HCT116 (cell line): ENCODE data around the gene ADA. TPM values are rescaled to one million over a fixed set of nuclear protein-coding genes. Genes with fewer than 3 reads are reported as not detected.

Source experiments
- ATAC-seq: fragments of 200-7000 bp; cut with Tn5 transposase; 2 replicates; pipeline ENCODE4 v1.9.1; 2020; ENCODE audit warnings: mild to moderate bottlenecking, moderate library complexity
- BruUV-seq: library from RNA; stranded (reverse); fragments of 400-500 nt; replicated peaks from 2 replicates; lab custom pipeline; 2021; lab: Mats Ljungman, UMichigan
- CTCF ChIA-PET: fragments of 300-600 bp; sonication (Branson Sonifier 250); formaldehyde crosslinking; loops from one replicate; lab custom pipeline; 2021; ENCODE audit warnings: antibody characterized with exemption; lab: Charles Lee
- POLR2A ChIA-PET: fragments of 300-600, 350-600 bp; sonication (Branson Sonifier 250); formaldehyde crosslinking; loops from one replicate; lab custom pipeline; 2021; ENCODE audit warnings: antibody characterized with exemption; lab: Charles Lee
- RAD21 ChIA-PET, 2 experiments: fragments of 300-600 bp; sonication (Branson Sonifier 250); formaldehyde crosslinking; loops; one replicate each; lab custom pipeline; 2023; ENCODE audit warnings: low total read pairs in 2 of 2; ENCODE audit not compliant: uncharacterized antibody in 2 of 2, unreplicated experiment in 2 of 2, low non-redundant PET in 1 of 2; lab: Charles Lee
- DNase-seq: peaks from one replicate; pipeline ENCODE4 v3.0.0-alpha.2; 2010; ENCODE audit warnings: low read depth, low spot score
- H2AFZ ChIP-seq: fragments of 200-600 bp; shearing (Covaris generic), sonication (generic); 2 replicates; pipeline ENCODE4 v1.6.1; 2017; ENCODE audit warnings: low read depth, mixed run types, mixed read lengths, antibody characterized with exemption, low read length; ENCODE audit not compliant: poor library complexity, severe bottlenecking
- H3K27ac ChIP-seq: 2 replicates; pipeline ENCODE4 v1.5.1; 2012; ENCODE audit warnings: low read depth, low read length
- H3K27me3 ChIP-seq: fragments of 200-600 bp; sonication (generic); 2 replicates; pipeline ENCODE4 v1.6.1; 2016; ENCODE audit warnings: mixed run types, low read length, mixed read lengths; ENCODE audit not compliant: insufficient read depth
- H3K36me3 ChIP-seq, 2 experiments: fragments of 200-500 bp in 1 of 2; fragments of 200-600 bp in 1 of 2; sonication (Bioruptor generic) in 1 of 2; sonication (generic) in 1 of 2; 2 replicates each; pipeline versions ENCODE4 v1.5.1 to v1.6.1; 2014 to 2016; ENCODE audit warnings: low read length in 2 of 2, inconsistent platforms in 1 of 2, mixed read lengths in 1 of 2, mixed run types in 1 of 2; ENCODE audit not compliant: insufficient read depth in 2 of 2, control insufficient read depth in 1 of 2
- H3K4me1 ChIP-seq, 2 experiments: fragments of 200-600 bp in 1 of 2; sonication (generic) in 1 of 2; 2 replicates each; pipeline versions ENCODE4 v1.5.1 to v1.6.1; 2012 to 2017; ENCODE audit warnings: low read length in 2 of 2, inconsistent platforms in 1 of 2, mild to moderate bottlenecking in 1 of 2, mixed read lengths in 1 of 2, mixed run types in 1 of 2, moderate library complexity in 1 of 2; ENCODE audit not compliant: insufficient read depth in 2 of 2, control insufficient read depth in 1 of 2
- H3K4me2 ChIP-seq: fragments of 200-600 bp; sonication (generic); 2 replicates; pipeline ENCODE4 v1.6.1; 2017; ENCODE audit warnings: mixed run types, low read length, mixed read lengths
- H3K4me3 ChIP-seq, 2 experiments: fragments of 200-600 bp in 1 of 2; sonication (generic) in 1 of 2; replicated peaks in 1 of 2; 2 replicates each; pipeline ENCODE4 v1.5.1; 2011 to 2016; ENCODE audit warnings: low read length in 2 of 2, control low read depth in 1 of 2, low read depth in 1 of 2, mild to moderate bottlenecking in 1 of 2, mixed read lengths in 1 of 2, mixed run types in 1 of 2
- H3K79me2 ChIP-seq: fragments of 200-600 bp; sonication (generic); 2 replicates; pipeline ENCODE4 v1.6.1; 2017; ENCODE audit warnings: mild to moderate bottlenecking, mixed run types, low read length, moderate library complexity, mixed read lengths; ENCODE audit not compliant: insufficient read depth
- H3K9ac ChIP-seq: fragments of 200-600 bp; sonication (generic); 2 replicates; pipeline ENCODE4 v1.6.1; 2016; ENCODE audit warnings: low read length, mixed read lengths
- H3K9me2 ChIP-seq: fragments of 200-600 bp; sonication (generic), shearing (Covaris generic); 2 replicates; pipeline ENCODE4 v1.6.1; 2017; ENCODE audit warnings: mixed run types, mild to moderate bottlenecking, moderate library complexity; ENCODE audit not compliant: insufficient read depth
- H3K9me3 ChIP-seq, 2 experiments: fragments of 200-500 bp in 1 of 2; fragments of 200-600 bp in 1 of 2; sonication (Bioruptor generic) in 1 of 2; sonication (generic) in 1 of 2; 2 replicates each; pipeline ENCODE4 v1.6.1; 2014 to 2017; ENCODE audit warnings: low read length in 2 of 2, mixed read lengths in 2 of 2, inconsistent platforms in 1 of 2, low read depth in 1 of 2, mild to moderate bottlenecking in 1 of 2, mixed run types in 1 of 2, moderate library complexity in 1 of 2; ENCODE audit not compliant: control insufficient read depth in 1 of 2, insufficient read depth in 1 of 2
- H4K20me1 ChIP-seq: fragments of 200-600 bp; sonication (generic), shearing (Covaris generic); 2 replicates; pipeline ENCODE4 v1.6.1; 2017; ENCODE audit warnings: mixed run types, mild to moderate bottlenecking, moderate library complexity; ENCODE audit not compliant: insufficient read depth
- EGR1 ChIP-seq: IDR thresholded peaks from 2 replicates; pipeline ENCODE4 v1.6.1; 2012; ENCODE audit warnings: low read depth
- ELF1 ChIP-seq: IDR thresholded peaks from 2 replicates; pipeline ENCODE4 v1.6.1; 2012; ENCODE audit warnings: low read depth, borderline replicate concordance
- EZH2phosphoT487 ChIP-seq: fragments of 200-600 bp; IDR thresholded peaks from 2 replicates; pipeline ENCODE4 v1.6.1; 2018; ENCODE audit warnings: antibody characterized with exemption, borderline replicate concordance
- RAD21 ChIP-seq: IDR thresholded peaks from 2 replicates; pipeline ENCODE4 v1.6.1; 2012; ENCODE audit warnings: low read depth, mild to moderate bottlenecking
- REST ChIP-seq: IDR thresholded peaks from 2 replicates; pipeline ENCODE4 v1.6.1; 2012; ENCODE audit warnings: low read depth
- SIN3A ChIP-seq: IDR thresholded peaks from 2 replicates; pipeline ENCODE4 v1.6.1; 2012; ENCODE audit warnings: low read depth
- SRF ChIP-seq: IDR thresholded peaks from 2 replicates; pipeline ENCODE4 v1.6.1; 2012; ENCODE audit warnings: low read depth
- YY1 ChIP-seq: IDR thresholded peaks from 2 replicates; pipeline ENCODE4 v1.6.1; 2011; ENCODE audit warnings: low read length, low read depth, moderate library complexity, mild to moderate bottlenecking; ENCODE audit not compliant: insufficient replicate concordance; ENCODE audit errors: extremely low read depth
- ZFX ChIP-seq: fragments of 450-650 bp; IDR thresholded peaks from 2 replicates; pipeline ENCODE4 v1.6.1; 2017
- ZNF274 ChIP-seq: fragments of 200-500 bp; sonication (Bioruptor generic); IDR thresholded peaks from 2 replicates; pipeline ENCODE4 v1.6.1; 2014; ENCODE audit warnings: mild to moderate bottlenecking, low read depth, low read length, inconsistent platforms
- intact Hi-C: fragments of 100-400 bp; cut with micrococcal nuclease; formaldehyde crosslinking; loops from 2 replicates; pipeline ENCODE4 v1.10.0; 2022
- total RNA-seq: library from RNA; stranded (reverse); gene quantifications from one replicate; pipeline ENCODE4 v1.2.1, GENCODE V29; 2021; ENCODE audit not compliant: unreplicated experiment
- TF ChIP-seq, protein P1 (sequence below): IDR thresholded peaks from 2 replicates; pipeline ENCODE4 v1.6.1; 2012
- TF ChIP-seq, protein P2 (sequence below): IDR thresholded peaks from 2 replicates; pipeline ENCODE4 v1.6.1; 2012
- TF ChIP-seq, protein P3 (sequence below), 3 experiments: fragments of 200-600 bp in 1 of 3; sonication (generic) in 1 of 3; IDR thresholded peaks in 2 of 3; conservative IDR thresholded peaks in 1 of 3; 2 replicates each; pipeline ENCODE4 v1.5.1; 2012 to 2017; ENCODE audit warnings: low read depth in 2 of 3, low read length in 2 of 3, antibody characterized with exemption in 1 of 3, borderline replicate concordance in 1 of 3, control low read depth in 1 of 3, mild to moderate bottlenecking in 1 of 3, mixed read lengths in 1 of 3, mixed run types in 1 of 3, moderate library complexity in 1 of 3; ENCODE audit not compliant: insufficient read depth in 1 of 3

Gene ADA
- total RNA-seq, 1 experiment from 2014 or later, result 25.9 TPM

- ChIA-PET POLR2A (interaction anchor here (2.3 kb wide), 1 partner anchor 39 kb away, joined by 10 read pairs; no protein-coding TSS in a partner anchor), CTCF (interaction anchor here (1.5 to 1.9 kb wide), 2 partner anchors 8 to 41 kb away, joined by 6 to 18 read pairs; no protein-coding TSS in a partner anchor), RAD21 (no interaction called here)
- H3K4me1 ChIP-seq, result peaks cover 18 to 19% of the 10 kb centered on the region in 2 experiments
- H3K4me3 ChIP-seq, result no peak overlapping the region
- no TSS peak for BruUV-seq
- H3K9ac ChIP-seq, result no peak overlapping the region
- H3K27me3 ChIP-seq, result 0 out of 2 replicates have a peak, but pooled peaks cover 4% of the 10 kb centered on the region
- H3K36me3 ChIP-seq, result no peaks in the 10 kb centered on the region
- H3K79me2 ChIP-seq, result no peaks in the 10 kb centered on the region
- H4K20me1 ChIP-seq, result no peaks in the 10 kb centered on the region
- no peak for ATAC-seq
- no peak for TF ChIP-seq YY1
- TF ChIP-seq EZH2phosphoT487, result no peak
- TF ChIP-seq, protein P1, sequence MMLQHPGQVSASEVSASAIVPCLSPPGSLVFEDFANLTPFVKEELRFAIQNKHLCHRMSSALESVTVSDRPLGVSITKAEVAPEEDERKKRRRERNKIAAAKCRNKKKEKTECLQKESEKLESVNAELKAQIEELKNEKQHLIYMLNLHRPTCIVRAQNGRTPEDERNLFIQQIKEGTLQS, result no peak
- TF ChIP-seq SRF, result no peak
- no peak for TF ChIP-seq ZFX
- TF ChIP-seq RAD21, result no peak
- no peak for TF ChIP-seq EGR1
- TF ChIP-seq, protein P2, sequence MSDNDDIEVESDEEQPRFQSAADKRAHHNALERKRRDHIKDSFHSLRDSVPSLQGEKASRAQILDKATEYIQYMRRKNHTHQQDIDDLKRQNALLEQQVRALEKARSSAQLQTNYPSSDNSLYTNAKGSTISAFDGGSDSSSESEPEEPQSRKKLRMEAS, result no peak
- H3K9me3 ChIP-seq, result peaks cover 0 to 5% of the 10 kb centered on the region in 2 experiments; a peak in 1 of 4 replicates
- H3K9me2 ChIP-seq, result no peaks in the 10 kb centered on the region
- no peak overlapping the region for H2AFZ ChIP-seq
- DNase-seq, result no peak
- H3K4me2 ChIP-seq, result no peak overlapping the region
- no peak overlapping the region for H3K27ac ChIP-seq
- intact Hi-C loops, result no loop called here
These were observed 39.4 kb upstream of the ADA start for GRCh38 chr20:44690781-44691423.

- intact Hi-C loops, result no loop called here
- Histone ChIP-seq H3K36me3 (no peaks in the 10 kb centered on the region), H3K9me2 (no peaks in the 10 kb centered on the region), H3K27ac (no peak overlapping the region), H3K4me3 (no peak overlapping the region), H3K9ac (no peak overlapping the region), H3K9me3 (peaks cover 0 to 5% of the 10 kb centered on the region in 2 experiments; a peak in 1 of 4 replicates), H3K4me1 (peaks cover 18 to 26% of the 10 kb centered on the region in 2 experiments), H4K20me1 (no peaks in the 10 kb centered on the region), H3K79me2 (no peaks in the 10 kb centered on the region), H3K27me3 (0 out of 2 replicates have a peak, but pooled peaks cover 4% of the 10 kb centered on the region), H3K4me2 (no peak overlapping the region), H2AFZ (no peak overlapping the region)
- ChIA-PET CTCF (interaction anchor here (1.9 kb wide), 1 partner anchor 43 kb away, joined by 18 read pairs; no protein-coding TSS in a partner anchor), RAD21 (no interaction called here), POLR2A (interaction anchor here (0.6 to 2.3 kb wide), 2 partner anchors 40 to 220 kb away, joined by 3 to 10 read pairs; partner anchors contain the start of gene PABPC1L)
- BruUV-seq, result no TSS peak
- ATAC-seq (no peak), DNase-seq (no peak)
- TF ChIP-seq, protein P1, result no peak
- TF ChIP-seq SIN3A (no peak), REST (no peak), ZNF274 (no peak), ELF1 (no peak)
- TF ChIP-seq, protein P3, sequence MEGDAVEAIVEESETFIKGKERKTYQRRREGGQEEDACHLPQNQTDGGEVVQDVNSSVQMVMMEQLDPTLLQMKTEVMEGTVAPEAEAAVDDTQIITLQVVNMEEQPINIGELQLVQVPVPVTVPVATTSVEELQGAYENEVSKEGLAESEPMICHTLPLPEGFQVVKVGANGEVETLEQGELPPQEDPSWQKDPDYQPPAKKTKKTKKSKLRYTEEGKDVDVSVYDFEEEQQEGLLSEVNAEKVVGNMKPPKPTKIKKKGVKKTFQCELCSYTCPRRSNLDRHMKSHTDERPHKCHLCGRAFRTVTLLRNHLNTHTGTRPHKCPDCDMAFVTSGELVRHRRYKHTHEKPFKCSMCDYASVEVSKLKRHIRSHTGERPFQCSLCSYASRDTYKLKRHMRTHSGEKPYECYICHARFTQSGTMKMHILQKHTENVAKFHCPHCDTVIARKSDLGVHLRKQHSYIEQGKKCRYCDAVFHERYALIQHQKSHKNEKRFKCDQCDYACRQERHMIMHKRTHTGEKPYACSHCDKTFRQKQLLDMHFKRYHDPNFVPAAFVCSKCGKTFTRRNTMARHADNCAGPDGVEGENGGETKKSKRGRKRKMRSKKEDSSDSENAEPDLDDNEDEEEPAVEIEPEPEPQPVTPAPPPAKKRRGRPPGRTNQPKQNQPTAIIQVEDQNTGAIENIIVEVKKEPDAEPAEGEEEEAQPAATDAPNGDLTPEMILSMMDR (IDR thresholded peaks at IDR 0.05 in 2 of 3, conservative IDR thresholded peaks at IDR 0.05 in 1 of 3; ENCODE audit: borderline replicate concordance in 1 of 3, insufficient read depth in 1 of 3, low read depth in 2 of 3, low read length in 2 of 3), result no peak
These were observed 38.3 kb upstream of the ADA start for GRCh38 chr20:44689809-44690208.
